HepG2 (cell line): ENCODE results near the gene RIC3. TPM values are rescaled to one million over a fixed set of nuclear protein-coding genes. Genes with fewer than 3 reads are reported as not detected.

Experiments used
- ATAC-seq: fragments of 200-7000 bp; cut with Tn5 transposase; 3 replicates; pipeline ENCODE4 v1.9.1; 2020; ENCODE audit warnings: mild to moderate bottlenecking, moderate library complexity
- BruUV-seq: library from RNA; stranded (reverse); fragments of 400-500 nt; replicated peaks from 2 replicates; lab custom pipeline; 2021; lab: Mats Ljungman, UMichigan
- CTCF ChIA-PET: fragments of 300-600 bp; formaldehyde crosslinking; extraction: SDS; loops from one replicate; lab custom pipeline; 2021; ENCODE audit warnings: low total read pairs, inconsistent platforms, low intra/inter-chr PET ratio; lab: Yijun Ruan, JAX
- POLR2A ChIA-PET: fragments of 350-600 bp; sonication (Branson Sonifier 250); formaldehyde crosslinking; loops from one replicate; lab custom pipeline; 2020; ENCODE audit warnings: antibody characterized with exemption, inconsistent platforms; lab: Yijun Ruan, JAX
- DNase-seq: peaks from one replicate; pipeline ENCODE4 v3.0.0-alpha.2; 2015; ENCODE audit warnings: low spot score
- FAIRE-seq: peaks from 3 replicates; lab custom pipeline; 2011; peaks lifted over from hg19 to GRCh38; lab: Jason Lieb, UNC
- H2AFZ ChIP-seq: one replicate; pipeline ENCODE4 v1.6.1; 2011; ENCODE audit warnings: low read length, inconsistent platforms
- H3K27ac ChIP-seq: fragments of 300-600 bp; 3 replicates; pipeline ENCODE4 v1.8.0; 2011; ENCODE audit warnings: mixed run types, mild to moderate bottlenecking, mixed read lengths, low read length, inconsistent platforms; ENCODE audit not compliant: insufficient read depth; ENCODE audit errors: extremely low read length
- H3K27me3 ChIP-seq, 2 experiments: fragments of 200-600 bp in 1 of 2; 2 replicates in 1 of 2; 3 replicates in 1 of 2; pipeline versions ENCODE4 v1.6.0 to v1.8.0; 2011; ENCODE audit warnings: low read length in 2 of 2, mild to moderate bottlenecking in 2 of 2, moderate library complexity in 2 of 2, inconsistent platforms in 1 of 2; ENCODE audit not compliant: insufficient read depth in 2 of 2, control insufficient read depth in 1 of 2
- H3K36me3 ChIP-seq, 2 experiments: fragments of 200-600 bp in 1 of 2; replicated peaks in 1 of 2; 2 replicates in 1 of 2; 3 replicates in 1 of 2; pipeline versions ENCODE4 v1.5.1 to v1.8.0; 2011; ENCODE audit warnings: low read length in 2 of 2, inconsistent platforms in 1 of 2; ENCODE audit not compliant: insufficient read depth in 2 of 2, control insufficient read depth in 1 of 2
- H3K4me1 ChIP-seq: 2 replicates; pipeline ENCODE4 v1.5.1; 2012; ENCODE audit warnings: low read length, inconsistent platforms; ENCODE audit not compliant: insufficient read depth
- H3K4me2 ChIP-seq: 2 replicates; pipeline ENCODE4 v1.6.0; 2011; ENCODE audit warnings: low read depth, low read length, inconsistent platforms
- H3K4me3 ChIP-seq, 3 experiments: fragments of 200-600 bp in 1 of 3; sonication (generic), shearing (Covaris generic) in 1 of 3; replicated peaks in 1 of 3; 2 replicates each; pipeline ENCODE4 v1.5.1; 2011 to 2016; ENCODE audit warnings: low read length in 3 of 3, inconsistent platforms in 2 of 3, low read depth in 2 of 3, mild to moderate bottlenecking in 2 of 3, control low read depth in 1 of 3, mixed read lengths in 1 of 3; ENCODE audit not compliant: insufficient read depth in 1 of 3
- H3K79me2 ChIP-seq: one replicate; pipeline ENCODE4 v1.6.1; 2011; ENCODE audit warnings: low read length, inconsistent platforms; ENCODE audit not compliant: insufficient read depth
- H3K9ac ChIP-seq: 2 replicates; pipeline ENCODE4 v1.6.0; 2011; ENCODE audit warnings: mild to moderate bottlenecking, low read depth, low read length, inconsistent platforms; ENCODE audit not compliant: insufficient read depth
- H3K9me3 ChIP-seq: 2 replicates; pipeline ENCODE4 v1.5.1; 2012; ENCODE audit warnings: mild to moderate bottlenecking, low read length
- H4K20me1 ChIP-seq: 2 replicates; pipeline ENCODE4 v1.6.0; 2011; ENCODE audit warnings: inconsistent platforms, mild to moderate bottlenecking, low read length, moderate library complexity; ENCODE audit not compliant: insufficient read depth
- DMAP1 ChIP-seq: IDR thresholded peaks from 2 replicates; pipeline ENCODE4 v1.6.1; 2016
- DPF2 ChIP-seq: sonication (generic); formaldehyde crosslinking; IDR thresholded peaks from 2 replicates; pipeline ENCODE4 v1.4.0; 2020; ENCODE audit warnings: mild to moderate bottlenecking, low read depth, missing genetic modification reagents, borderline replicate concordance
- EZH2 ChIP-seq: conservative IDR thresholded peaks from 2 replicates; pipeline ENCODE4 v1.6.1; 2012; ENCODE audit warnings: mild to moderate bottlenecking, low read depth, low read length, moderate library complexity
- GFI1 ChIP-seq: sonication (generic); formaldehyde crosslinking; IDR thresholded peaks from 2 replicates; pipeline ENCODE4 v1.5.0; 2020; ENCODE audit warnings: missing genetic modification reagents, mild to moderate bottlenecking, borderline replicate concordance
- HMGA1 ChIP-seq: sonication (generic); formaldehyde crosslinking; conservative IDR thresholded peaks from 2 replicates; pipeline ENCODE4 v1.4.0; 2020; ENCODE audit warnings: missing genetic modification reagents
- MLLT10 ChIP-seq: sonication (generic); formaldehyde crosslinking; IDR thresholded peaks from 2 replicates; pipeline ENCODE4 v1.4.0; 2020; ENCODE audit warnings: missing genetic modification reagents
- NFKB2 ChIP-seq: sonication (generic); formaldehyde crosslinking; IDR thresholded peaks from 2 replicates; pipeline ENCODE4 v1.4.0; 2020; ENCODE audit warnings: missing genetic modification reagents, borderline replicate concordance
- NFRKB ChIP-seq: fragments of 450-650 bp; IDR thresholded peaks from 2 replicates; pipeline ENCODE4 v1.6.1; 2017
- PRPF4 ChIP-seq: fragments of 200-400 bp; formaldehyde crosslinking; IDR thresholded peaks from 2 replicates; pipeline ENCODE4 v1.6.1; 2016; ENCODE audit warnings: low read length, low read depth; ENCODE audit not compliant: poor library complexity, severe bottlenecking
- SALL2 ChIP-seq: sonication (generic); formaldehyde crosslinking; IDR thresholded peaks from 2 replicates; pipeline ENCODE4 v1.8.1; 2023; ENCODE audit warnings: mild to moderate bottlenecking, missing genetic modification reagents, inconsistent platforms
- USF2 ChIP-seq, 2 experiments: sonication (generic) in 1 of 2; formaldehyde crosslinking in 1 of 2; IDR thresholded peaks; 2 replicates each; pipeline versions ENCODE4 v1.5.1 to v1.6.1; 2011 to 2020; ENCODE audit warnings: borderline replicate concordance in 1 of 2, low read depth in 1 of 2, low read length in 1 of 2, mild to moderate bottlenecking in 1 of 2, missing genetic modification reagents in 1 of 2, moderate library complexity in 1 of 2
- ZBTB42 ChIP-seq: sonication (generic); formaldehyde crosslinking; IDR thresholded peaks from 2 replicates; pipeline ENCODE4 v1.5.0; 2020; ENCODE audit warnings: mild to moderate bottlenecking, missing genetic modification reagents
- ZNF20 ChIP-seq: sonication (generic); formaldehyde crosslinking; IDR thresholded peaks from 2 replicates; pipeline ENCODE4 v1.4.0; 2020; ENCODE audit warnings: mild to moderate bottlenecking, moderate library complexity, missing genetic modification reagents
- WGBS: methylation state at CpG from one replicate; pipeline ENCODE4 v1.1.6; 2017; ENCODE audit warnings: low lambda C conversion rate; 5-methylcytosine and 5-hydroxymethylcytosine counted together
- in situ Hi-C: cut with HindIII; loops from 2 replicates; pipeline ENCODE4 v1.10.0; 2017; ENCODE audit warnings: low pct_unique_long_range_greater_than_20kb; ENCODE audit not compliant: extremely low pct_ligation_motif_present
- intact Hi-C: fragments of 100-400 bp; cut with micrococcal nuclease; formaldehyde crosslinking; loops from one replicate; pipeline ENCODE4 v1.10.0; 2022; ENCODE audit not compliant: unreplicated experiment
- polyA plus RNA-seq, 8 experiments: library from polyadenylated mRNA; depleted of rRNA in 3 of 8; stranded (reverse) in 7 of 8; unstranded in 1 of 8; fragments of >200 nt; fragmentation: Illumina TruSeq in 4 of 8; extraction: Trizol in 4 of 8; gene quantifications; 2 replicates each; pipeline versions ENCODE4 v1.2.1 to v1.2.3, GENCODE V29; 2011 to 2016; ENCODE audit warnings: low read depth in 4 of 8, missing spikeins in 1 of 8, mixed read lengths in 1 of 8; ENCODE audit not compliant: insufficient read depth in 1 of 8
- total RNA-seq, 5 experiments: library from RNA; depleted of rRNA; stranded (reverse); fragments of >200 nt; fragmentation: Illumina TruSeq; extraction: Trizol; gene quantifications; 2 replicates each; pipeline ENCODE4 v1.2.3, GENCODE V29; 2016; ENCODE audit warnings: low read depth in 1 of 5
- TF ChIP-seq, protein P1 (sequence below): sonication (generic); formaldehyde crosslinking; IDR thresholded peaks from 2 replicates; pipeline ENCODE4 v1.5.0; 2020; ENCODE audit warnings: mild to moderate bottlenecking, missing genetic modification reagents, borderline replicate concordance

Gene RIC3
- total and polyA plus RNA-seq, 2 of the 13 experiments (the other 11 are each of a cell fraction or from before 2014, with no cell fraction given), result not detected

GRCh38 chr11:8085011-8085645 lies 83.7 kb downstream of the RIC3 start:
- 83% methylated on average over 8 of the region's 11 CpGs for WGBS
- Histone ChIP-seq H3K4me2 (no peak overlapping the region), H3K4me1 (peaks cover 17% of the 10 kb centered on the region), H3K9me3 (no peaks in the 10 kb centered on the region), H4K20me1 (no peaks in the 10 kb centered on the region), H2AFZ (no peak overlapping the region), H3K27ac (no peak overlapping the region), H3K9ac (no peak overlapping the region), H3K79me2 (no peaks in the 10 kb centered on the region), H3K36me3 (no peaks in the 10 kb centered on the region; a peak in 1 of 5 replicates), H3K4me3 (no peak overlapping the region), H3K27me3 (peaks cover 0 to 8% of the 10 kb centered on the region in 2 experiments; a peak in 1 of 5 replicates)
- ATAC-seq (no peak), DNase-seq (no peak), FAIRE-seq (no peak)
- TF ChIP-seq, protein P1, sequence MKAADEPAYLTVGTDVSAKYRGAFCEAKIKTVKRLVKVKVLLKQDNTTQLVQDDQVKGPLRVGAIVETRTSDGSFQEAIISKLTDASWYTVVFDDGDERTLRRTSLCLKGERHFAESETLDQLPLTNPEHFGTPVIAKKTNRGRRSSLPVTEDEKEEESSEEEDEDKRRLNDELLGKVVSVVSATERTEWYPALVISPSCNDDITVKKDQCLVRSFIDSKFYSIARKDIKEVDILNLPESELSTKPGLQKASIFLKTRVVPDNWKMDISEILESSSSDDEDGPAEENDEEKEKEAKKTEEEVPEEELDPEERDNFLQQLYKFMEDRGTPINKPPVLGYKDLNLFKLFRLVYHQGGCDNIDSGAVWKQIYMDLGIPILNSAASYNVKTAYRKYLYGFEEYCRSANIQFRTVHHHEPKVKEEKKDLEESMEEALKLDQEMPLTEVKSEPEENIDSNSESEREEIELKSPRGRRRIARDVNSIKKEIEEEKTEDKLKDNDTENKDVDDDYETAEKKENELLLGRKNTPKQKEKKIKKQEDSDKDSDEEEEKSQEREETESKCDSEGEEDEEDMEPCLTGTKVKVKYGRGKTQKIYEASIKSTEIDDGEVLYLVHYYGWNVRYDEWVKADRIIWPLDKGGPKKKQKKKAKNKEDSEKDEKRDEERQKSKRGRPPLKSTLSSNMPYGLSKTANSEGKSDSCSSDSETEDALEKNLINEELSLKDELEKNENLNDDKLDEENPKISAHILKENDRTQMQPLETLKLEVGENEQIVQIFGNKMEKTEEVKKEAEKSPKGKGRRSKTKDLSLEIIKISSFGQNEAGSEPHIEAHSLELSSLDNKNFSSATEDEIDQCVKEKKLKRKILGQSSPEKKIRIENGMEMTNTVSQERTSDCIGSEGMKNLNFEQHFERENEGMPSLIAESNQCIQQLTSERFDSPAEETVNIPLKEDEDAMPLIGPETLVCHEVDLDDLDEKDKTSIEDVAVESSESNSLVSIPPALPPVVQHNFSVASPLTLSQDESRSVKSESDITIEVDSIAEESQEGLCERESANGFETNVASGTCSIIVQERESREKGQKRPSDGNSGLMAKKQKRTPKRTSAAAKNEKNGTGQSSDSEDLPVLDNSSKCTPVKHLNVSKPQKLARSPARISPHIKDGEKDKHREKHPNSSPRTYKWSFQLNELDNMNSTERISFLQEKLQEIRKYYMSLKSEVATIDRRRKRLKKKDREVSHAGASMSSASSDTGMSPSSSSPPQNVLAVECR (CRISPR knock-in tag), result no peak
- TF ChIP-seq EZH2, result no peak
- TF ChIP-seq NFRKB, result no peak
- no peak for TF ChIP-seq PRPF4
- TF ChIP-seq GFI1 (CRISPR knock-in tag), result no peak
- TF ChIP-seq ZBTB42 (CRISPR knock-in tag), result no peak
- no peak for TF ChIP-seq HMGA1
- no peak for TF ChIP-seq DMAP1 (CRISPR knock-in tag)
- TF ChIP-seq USF2 (IDR thresholded peaks at IDR 0.05; ENCODE audit: low read depth, low read length), result no peak
- no peak for TF ChIP-seq USF2 (CRISPR knock-in tag; IDR thresholded peaks at IDR 0.05; ENCODE audit: borderline replicate concordance)
- no peak for TF ChIP-seq SALL2
- TF ChIP-seq DPF2 (CRISPR knock-in tag), result no peak
- TF ChIP-seq NFKB2 (CRISPR knock-in tag), result no peak
- no peak for TF ChIP-seq ZNF20 (CRISPR knock-in tag)
- no peak for TF ChIP-seq MLLT10
- in situ Hi-C loops, result no loop called here
- ChIA-PET CTCF (no interaction called here), POLR2A (no interaction called here)
- BruUV-seq, result no TSS peak
- intact Hi-C loops, result no loop called here
